Measurements from ENCODE around the gene MCUR1. TPM values are rescaled to one million over a fixed set of nuclear protein-coding genes. Genes with fewer than 3 reads are reported as not detected.
"Not testable (repeated sequence)": the region's sequence is repeated elsewhere in the genome, so short reads cannot be mapped to it uniquely, and the experiment has no call there.

MCUR1 gene
- total RNA-seq, 2 experiments from 2014 or later = 23.5 to 32.7 TPM

DNA sequence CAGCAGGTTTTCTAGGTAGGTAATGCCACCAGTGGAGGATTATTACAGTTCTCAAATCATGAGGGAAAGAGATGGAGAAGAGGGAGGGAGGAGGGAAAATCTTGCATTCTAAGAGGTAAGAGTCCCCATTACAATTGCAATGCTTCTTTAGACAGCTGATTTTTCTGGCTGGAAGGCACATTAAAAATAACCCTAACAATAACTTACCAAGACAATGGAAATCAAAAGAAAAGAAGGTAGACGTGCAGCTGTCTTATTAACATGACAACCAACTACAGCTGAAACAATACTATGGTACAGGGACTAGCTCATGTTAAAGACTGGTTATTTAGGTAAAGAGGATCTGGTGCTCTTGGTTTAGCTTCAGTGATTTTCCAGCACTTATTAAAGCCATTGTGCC, 24.6 kb downstream of the MCUR1 start:
- DNase-seq = no peak
- ChIA-PET POLR2A (no interaction called here), CTCF (interaction anchor here (0.6 to 1.5 kb wide), 3 partner anchors 17 to 101 kb away, joined by 3 to 4 read pairs (median 3); no protein-coding TSS in a partner anchor)
- no peak overlapping the region for H3K27ac Mint-ChIP-seq
- H3K36me3 Mint-ChIP-seq (ENCODE audit: low read depth) = peaks cover 23% of the 10 kb centered on the region
- no peaks in the 10 kb centered on the region for H3K9me3 Mint-ChIP-seq
- H3K4me1 Mint-ChIP-seq = peaks cover 18% of the 10 kb centered on the region
- no peak overlapping the region for H3K4me3 Mint-ChIP-seq
- H3K27me3 Mint-ChIP-seq = no peaks in the 10 kb centered on the region

DNA sequence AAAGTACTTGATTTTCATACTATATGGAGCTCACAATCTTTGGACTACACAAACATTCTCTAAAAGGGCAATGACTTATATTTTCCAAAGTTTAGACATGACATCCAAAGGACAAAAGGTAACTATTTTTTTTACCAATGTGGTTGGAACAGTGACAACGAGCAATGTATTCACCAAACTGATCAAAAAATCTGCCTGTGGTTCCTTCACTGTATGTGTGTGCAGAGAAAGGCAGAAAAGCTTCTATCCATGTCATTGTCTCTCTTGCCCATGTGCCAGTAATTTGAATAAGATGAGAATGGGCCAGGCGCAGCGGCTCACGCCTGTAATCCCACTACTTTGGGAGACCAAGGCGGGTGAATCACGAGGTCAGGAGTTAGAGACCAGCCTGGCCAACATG, 25.5 kb downstream of the MCUR1 start:
- no peak for DNase-seq
- CTCF ChIA-PET = interaction anchor here (1.5 kb wide), 1 partner anchor 18 kb away, joined by 3 read pairs; no protein-coding TSS in a partner anchor
- H3K4me1 Mint-ChIP-seq = peaks cover 10% of the 10 kb centered on the region
- peaks cover 21% of the 10 kb centered on the region for H3K36me3 Mint-ChIP-seq (ENCODE audit: low read depth)
- H3K27me3 Mint-ChIP-seq = no peaks in the 10 kb centered on the region
- H3K9me3 Mint-ChIP-seq = peaks cover 2% of the 10 kb centered on the region
- H3K4me3 Mint-ChIP-seq = no peak overlapping the region
- POLR2A ChIA-PET = no interaction called here
- H3K27ac Mint-ChIP-seq = no peak overlapping the region

DNA sequence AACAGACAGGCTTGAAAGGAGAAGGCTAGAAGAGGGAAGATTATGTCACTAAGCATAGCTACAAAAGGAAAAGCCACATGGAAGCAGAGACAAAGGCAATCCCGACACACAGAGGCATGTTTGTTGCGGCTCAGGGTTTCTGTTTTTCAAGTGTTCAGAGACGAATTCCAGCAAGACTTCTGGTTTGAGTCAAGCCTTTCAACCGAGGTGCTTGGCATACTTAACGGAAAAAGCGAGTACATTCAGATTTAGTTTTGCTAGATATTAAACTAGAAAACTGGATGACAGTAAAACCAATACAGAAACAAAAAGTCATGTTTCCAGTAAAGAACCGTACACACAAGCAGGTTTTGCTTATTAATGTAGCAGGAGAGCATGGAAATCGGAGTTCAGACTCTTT, 27.2 kb downstream of the MCUR1 start:
- Mint-ChIP-seq H3K27me3 (no peaks in the 10 kb centered on the region), H3K4me1 (peaks cover 7% of the 10 kb centered on the region), H3K9me3 (peaks cover 2% of the 10 kb centered on the region), H3K27ac (no peak overlapping the region), H3K36me3 (ENCODE audit: low read depth) (peaks cover 17% of the 10 kb centered on the region), H3K4me3 (no peak overlapping the region)
- ChIA-PET POLR2A (no interaction called here), CTCF (no interaction called here)
- DNase-seq = no peak

DNA sequence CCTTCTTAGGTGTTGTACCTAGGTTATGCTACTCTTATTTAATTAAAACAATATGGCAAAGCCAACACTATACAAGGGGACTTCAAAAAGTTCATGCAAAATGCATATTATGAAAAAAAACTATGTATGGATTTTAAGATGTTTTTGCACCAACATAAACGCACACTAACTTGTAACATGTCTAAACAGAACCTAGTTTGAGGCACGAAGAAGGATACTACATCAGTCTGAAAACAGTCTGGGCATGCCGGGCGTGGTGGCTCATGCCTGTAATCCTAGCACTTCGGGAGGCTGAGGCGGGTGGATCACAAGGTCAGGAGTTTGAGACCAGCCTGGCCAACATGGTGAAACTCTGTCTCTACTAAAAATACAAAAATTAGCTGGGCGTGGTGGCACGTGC, 34.2 kb downstream of the MCUR1 start:
- H3K36me3 Mint-ChIP-seq (ENCODE audit: low read depth); H3K9me3 Mint-ChIP-seq; H3K4me1 Mint-ChIP-seq; H3K27me3 Mint-ChIP-seq; H3K27ac Mint-ChIP-seq; POLR2A ChIA-PET; H3K4me3 Mint-ChIP-seq; DNase-seq: not testable (repeated sequence)
- CTCF ChIA-PET = interaction anchor here (0.6 to 0.7 kb wide), 2 partner anchors 150 to 159 kb away, joined by 4 read pairs; no protein-coding TSS in a partner anchor

GRCh38 chr6:13778028-13778427, 36.3 kb downstream of the MCUR1 start:
- H3K27ac Mint-ChIP-seq = no peak overlapping the region
- no peaks in the 10 kb centered on the region for H3K9me3 Mint-ChIP-seq

GRCh38 chr6:13776602-13777001, 37.8 kb downstream of the MCUR1 start:
- CTCF ChIA-PET = interaction anchor here (3.1 kb wide), 1 partner anchor 13 kb away, joined by 12 read pairs; no protein-coding TSS in a partner anchor
- POLR2A ChIA-PET = no interaction called here
- Mint-ChIP-seq H3K4me1 (no peaks in the 10 kb centered on the region), H3K27me3 (no peaks in the 10 kb centered on the region), H3K4me3 (no peak overlapping the region), H3K9me3 (no peaks in the 10 kb centered on the region), H3K27ac (no peak overlapping the region), H3K36me3 (ENCODE audit: low read depth) (no peaks in the 10 kb centered on the region)
- no peak for DNase-seq

More at GRCh38 chr6:13778028-13778427, 36.3 kb downstream of the MCUR1 start:
- POLR2A ChIA-PET = interaction anchor here (0.6 kb wide), 1 partner anchor 17 kb away, joined by 5 read pairs; no protein-coding TSS in a partner anchor
- Mint-ChIP-seq H3K4me1 (no peaks in the 10 kb centered on the region), H3K36me3 (ENCODE audit: low read depth) (no peaks in the 10 kb centered on the region), H3K27me3 (no peaks in the 10 kb centered on the region), H3K4me3 (no peak overlapping the region)
- DNase-seq = no peak
- CTCF ChIA-PET = interaction anchor here (1.1 to 3.1 kb wide), 3 partner anchors 15 to 19 kb away, joined by 3 to 12 read pairs (median 4); no protein-coding TSS in a partner anchor

- H3K4me3 Mint-ChIP-seq; H3K9me3 Mint-ChIP-seq; H3K27me3 Mint-ChIP-seq; H3K27ac Mint-ChIP-seq; DNase-seq; H3K4me1 Mint-ChIP-seq; H3K36me3 Mint-ChIP-seq (ENCODE audit: low read depth); POLR2A ChIA-PET: not testable (repeated sequence)
- CTCF ChIA-PET = interaction anchor here (1.1 to 2.3 kb wide), 3 partner anchors 10 to 160 kb away, joined by 3 to 8 read pairs (median 7); partner anchors contain the start of gene NOL7
Observed at GRCh38 chr6:13775466-13775865, 38.9 kb downstream of the MCUR1 start.

- H3K27ac Mint-ChIP-seq; POLR2A ChIA-PET; H3K4me1 Mint-ChIP-seq; DNase-seq; H3K36me3 Mint-ChIP-seq (ENCODE audit: low read depth); H3K9me3 Mint-ChIP-seq; H3K27me3 Mint-ChIP-seq; H3K4me3 Mint-ChIP-seq: not testable (repeated sequence)
- CTCF ChIA-PET = interaction anchor here (1.2 to 1.7 kb wide), 2 partner anchors 9 to 10 kb away, joined by 3 to 4 read pairs; no protein-coding TSS in a partner anchor
Observed at GRCh38 chr6:13772358-13773030, 41.9 kb downstream of the MCUR1 start.

GRCh38 chr6:13769655-13770053, 44.7 kb downstream of the MCUR1 start:
- no peak overlapping the region for H3K27ac Mint-ChIP-seq
- ChIA-PET CTCF (no interaction called here), POLR2A (no interaction called here)
- no peaks in the 10 kb centered on the region for H3K9me3 Mint-ChIP-seq
- DNase-seq = no peak
- H3K4me1 Mint-ChIP-seq = peaks cover 27% of the 10 kb centered on the region
- H3K27me3 Mint-ChIP-seq = peaks cover 4% of the 10 kb centered on the region
- H3K36me3 Mint-ChIP-seq (ENCODE audit: low read depth) = no peaks in the 10 kb centered on the region
- H3K4me3 Mint-ChIP-seq = no peak overlapping the region

- peaks cover 4% of the 10 kb centered on the region for H3K27me3 Mint-ChIP-seq
- POLR2A ChIA-PET = no interaction called here
- CTCF ChIA-PET = no interaction called here
- DNase-seq = no peak
- H3K4me3 Mint-ChIP-seq = no peak overlapping the region
- H3K9me3 Mint-ChIP-seq = no peaks in the 10 kb centered on the region
- H3K27ac Mint-ChIP-seq = no peak overlapping the region
- peaks cover 27% of the 10 kb centered on the region for H3K4me1 Mint-ChIP-seq
- no peaks in the 10 kb centered on the region for H3K36me3 Mint-ChIP-seq (ENCODE audit: low read depth)
Observed at GRCh38 chr6:13769034-13769654, 45.2 kb downstream of the MCUR1 start.

DNA sequence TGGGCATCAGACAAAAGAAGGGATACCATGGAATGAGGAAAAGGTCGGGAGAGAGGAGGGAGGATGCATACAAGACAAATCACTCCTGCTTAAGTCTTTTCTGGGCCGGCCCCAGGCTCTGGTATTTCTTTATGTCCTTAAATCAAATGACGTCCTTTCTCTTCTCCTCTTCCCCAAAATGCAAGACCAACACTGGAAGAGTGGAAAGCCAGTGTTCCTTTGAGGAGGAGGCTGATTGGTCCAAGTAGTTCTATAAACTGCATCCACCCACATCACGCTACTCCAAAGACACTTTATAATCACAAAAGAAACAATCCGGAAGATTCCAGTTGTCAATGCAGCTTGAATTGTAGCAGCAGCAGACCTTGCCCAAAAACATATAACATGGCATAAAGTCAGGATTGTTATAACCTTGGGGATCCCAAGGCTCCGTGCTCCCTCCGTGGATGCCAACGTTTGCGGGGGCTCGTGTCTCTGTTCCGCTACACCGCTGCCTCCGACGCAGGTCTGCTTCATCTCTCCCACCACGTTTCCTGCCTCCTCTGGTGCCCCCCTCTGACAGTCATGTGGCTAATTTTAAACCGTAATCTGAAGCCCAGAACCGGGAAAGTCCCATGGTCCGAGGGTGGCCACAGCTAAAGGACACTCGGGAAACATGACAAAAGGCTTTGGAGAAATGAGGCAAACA, 47.1 kb downstream of the MCUR1 start:
- CTCF ChIA-PET = interaction anchor here (1.6 kb wide), 1 partner anchor 27 kb away, joined by 4 read pairs; no protein-coding TSS in a partner anchor
- peak overlapping the region; percentile 43 for H3K27ac Mint-ChIP-seq

GRCh38 chr6:13766201-13766634, 48.1 kb downstream of the MCUR1 start:
- no peak overlapping the region for H3K4me3 Mint-ChIP-seq
- peaks cover 4% of the 10 kb centered on the region for H3K36me3 Mint-ChIP-seq (ENCODE audit: low read depth)
- peaks cover 51% of the 10 kb centered on the region for H3K4me1 Mint-ChIP-seq
- peaks cover 4% of the 10 kb centered on the region for H3K27me3 Mint-ChIP-seq
- H3K27ac Mint-ChIP-seq = no peak overlapping the region
- DNase-seq = no peak
- H3K9me3 Mint-ChIP-seq = peaks cover 2% of the 10 kb centered on the region
- ChIA-PET CTCF (no interaction called here), POLR2A (no interaction called here)

More for the DNA sequence above, 47.1 kb downstream of the MCUR1 start:
- H3K36me3 Mint-ChIP-seq (ENCODE audit: low read depth) = peaks cover 2% of the 10 kb centered on the region
- no peaks in the 10 kb centered on the region for H3K9me3 Mint-ChIP-seq
- peak overlapping the region; percentile 37 for H3K4me3 Mint-ChIP-seq
- H3K4me1 Mint-ChIP-seq = peaks cover 45% of the 10 kb centered on the region
- POLR2A ChIA-PET = no interaction called here
- DNase-seq = no peak
- H3K27me3 Mint-ChIP-seq = peaks cover 4% of the 10 kb centered on the region

GRCh38 chr6:13765570-13765969, 48.8 kb downstream of the MCUR1 start:
- H3K4me3 Mint-ChIP-seq = no peak overlapping the region
- H3K9me3 Mint-ChIP-seq = peaks cover 2% of the 10 kb centered on the region
- peaks cover 53% of the 10 kb centered on the region for H3K4me1 Mint-ChIP-seq
- H3K36me3 Mint-ChIP-seq (ENCODE audit: low read depth) = peaks cover 4% of the 10 kb centered on the region
- H3K27ac Mint-ChIP-seq = no peak overlapping the region
- peaks cover 4% of the 10 kb centered on the region for H3K27me3 Mint-ChIP-seq
- ChIA-PET POLR2A (no interaction called here), CTCF (no interaction called here)
- DNase-seq = no peak
